ENCODE results near the gene USO1. TPM values are rescaled to one million over a fixed set of nuclear protein-coding genes. Genes with fewer than 3 reads are reported as not detected.

Gene USO1
- total and polyA plus RNA-seq, 2 of the 13 experiments (the other 11 are each of a cell fraction or from before 2014, with no cell fraction given) = 52.2 to 87.7 TPM

DNA sequence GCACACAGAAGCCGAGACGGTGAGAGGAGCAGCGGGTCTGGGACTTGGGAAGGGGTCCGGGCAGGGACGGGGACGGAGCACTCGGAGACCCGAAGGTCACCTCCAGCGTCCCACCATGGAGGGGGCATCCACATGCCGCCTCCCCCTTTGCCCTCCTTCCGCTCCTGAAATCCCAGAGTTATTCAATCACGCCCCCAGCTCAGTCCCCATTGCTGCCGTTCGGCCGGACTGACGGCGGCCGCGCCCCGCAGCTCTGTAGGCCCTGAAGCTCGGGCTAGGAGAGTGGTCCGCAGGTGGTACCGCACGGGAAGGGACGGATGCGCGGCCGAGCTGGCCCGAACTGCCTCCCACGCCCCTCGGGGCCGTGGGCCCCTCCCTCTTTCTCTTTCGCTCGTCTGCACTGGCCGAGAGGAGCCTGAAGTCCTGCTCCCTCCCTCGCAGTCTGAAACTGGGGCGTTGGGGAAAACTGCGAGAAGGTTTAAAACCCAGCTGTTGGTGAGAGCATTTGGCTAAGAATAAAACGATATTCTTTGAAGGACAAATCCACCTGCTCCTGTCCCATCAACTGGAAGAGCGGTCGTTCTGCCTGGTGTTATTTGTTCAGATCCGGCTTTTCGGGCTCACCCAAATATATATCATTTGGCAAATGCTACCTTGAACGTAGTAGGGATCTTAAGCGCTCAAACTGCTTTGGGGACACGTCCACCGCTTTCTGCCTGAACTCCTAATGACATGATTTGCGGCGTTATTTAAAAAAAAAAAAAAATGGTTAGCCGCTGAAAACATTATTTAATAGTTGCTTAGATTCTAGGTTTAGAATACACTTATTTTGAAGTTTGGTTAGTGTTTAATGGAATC, 719 bp downstream of the USO1 start (continued):
- TF ChIP-seq, protein P1, sequence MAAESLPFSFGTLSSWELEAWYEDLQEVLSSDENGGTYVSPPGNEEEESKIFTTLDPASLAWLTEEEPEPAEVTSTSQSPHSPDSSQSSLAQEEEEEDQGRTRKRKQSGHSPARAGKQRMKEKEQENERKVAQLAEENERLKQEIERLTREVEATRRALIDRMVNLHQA (CRISPR knock-in tag; IDR thresholded peaks at IDR 0.05) = no peak
- TF ChIP-seq ZSCAN9 (CRISPR knock-in tag; IDR thresholded peaks at IDR 0.05; ENCODE audit: borderline replicate concordance) (no peak), ZNF788 (CRISPR knock-in tag; IDR thresholded peaks at IDR 0.05; ENCODE audit: borderline replicate concordance) (no peak), SNAI1 (CRISPR knock-in tag; IDR thresholded peaks at IDR 0.05; ENCODE audit: borderline replicate concordance) (no peak; the same call in 1 of the 2 replicates), BRD4 (CRISPR knock-in tag; IDR thresholded peaks at IDR 0.05) (no peak), ZBTB8A (CRISPR knock-in tag; IDR thresholded peaks at IDR 0.05; ENCODE audit: borderline replicate concordance, low read depth) (no peak), ZNF496 (CRISPR knock-in tag; IDR thresholded peaks at IDR 0.05; ENCODE audit: insufficient replicate concordance) (no peak), ARID2 (CRISPR knock-in tag; IDR thresholded peaks at IDR 0.05; ENCODE audit: borderline replicate concordance) (no peak), IRX3 (CRISPR knock-in tag; IDR thresholded peaks at IDR 0.05; ENCODE audit: borderline replicate concordance, low read depth) (no peak), ZNF883 (CRISPR knock-in tag; IDR thresholded peaks at IDR 0.05; ENCODE audit: not compliant biosample characterization) (no peak), ZNF335 (CRISPR knock-in tag; IDR thresholded peaks at IDR 0.05) (no peak; the same call in 1 of the 2 replicates), ARNT2 (CRISPR knock-in tag; IDR thresholded peaks at IDR 0.05; ENCODE audit: low read depth) (no peak), ZNF17 (CRISPR knock-in tag; IDR thresholded peaks at IDR 0.05) (no peak), MEIS2 (CRISPR knock-in tag; IDR thresholded peaks at IDR 0.05) (no peak), ZMYM3 (CRISPR knock-in tag; IDR thresholded peaks at IDR 0.05) (no peak), SMAD3 (CRISPR knock-in tag; IDR thresholded peaks at IDR 0.05) (no peak), HNRNPK (IDR thresholded peaks at IDR 0.05; ENCODE audit: low read depth, low read length, poor library complexity, severe bottlenecking) (no peak)
- TF ChIP-seq, protein P2, sequence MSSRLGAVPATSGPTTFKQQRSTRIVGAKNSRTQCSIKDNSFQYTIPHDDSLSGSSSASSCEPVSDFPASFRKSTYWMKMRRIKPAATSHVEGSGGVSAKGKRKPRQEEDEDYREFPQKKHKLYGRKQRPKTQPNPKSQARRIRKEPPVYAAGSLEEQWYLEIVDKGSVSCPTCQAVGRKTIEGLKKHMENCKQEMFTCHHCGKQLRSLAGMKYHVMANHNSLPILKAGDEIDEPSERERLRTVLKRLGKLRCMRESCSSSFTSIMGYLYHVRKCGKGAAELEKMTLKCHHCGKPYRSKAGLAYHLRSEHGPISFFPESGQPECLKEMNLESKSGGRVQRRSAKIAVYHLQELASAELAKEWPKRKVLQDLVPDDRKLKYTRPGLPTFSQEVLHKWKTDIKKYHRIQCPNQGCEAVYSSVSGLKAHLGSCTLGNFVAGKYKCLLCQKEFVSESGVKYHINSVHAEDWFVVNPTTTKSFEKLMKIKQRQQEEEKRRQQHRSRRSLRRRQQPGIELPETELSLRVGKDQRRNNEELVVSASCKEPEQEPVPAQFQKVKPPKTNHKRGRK (CRISPR knock-in tag; IDR thresholded peaks at IDR 0.05) = no peak
- TF ChIP-seq, protein P3, sequence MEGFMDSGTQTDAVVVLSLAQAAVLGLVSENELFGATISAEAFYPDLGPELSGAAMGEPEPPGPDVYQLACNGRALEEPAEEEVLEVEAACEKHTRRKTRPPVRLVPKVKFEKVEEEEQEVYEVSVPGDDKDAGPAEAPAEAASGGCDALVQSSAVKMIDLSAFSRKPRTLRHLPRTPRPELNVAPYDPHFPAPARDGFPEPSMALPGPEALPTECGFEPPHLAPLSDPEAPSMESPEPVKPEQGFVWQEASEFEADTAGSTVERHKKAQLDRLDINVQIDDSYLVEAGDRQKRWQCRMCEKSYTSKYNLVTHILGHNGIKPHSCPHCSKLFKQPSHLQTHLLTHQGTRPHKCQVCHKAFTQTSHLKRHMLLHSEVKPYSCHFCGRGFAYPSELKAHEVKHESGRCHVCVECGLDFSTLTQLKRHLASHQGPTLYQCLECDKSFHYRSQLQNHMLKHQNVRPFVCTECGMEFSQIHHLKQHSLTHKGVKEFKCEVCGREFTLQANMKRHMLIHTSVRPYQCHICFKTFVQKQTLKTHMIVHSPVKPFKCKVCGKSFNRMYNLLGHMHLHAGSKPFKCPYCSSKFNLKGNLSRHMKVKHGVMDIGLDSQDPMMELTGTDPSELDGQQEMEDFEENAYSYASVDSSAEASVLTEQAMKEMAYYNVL (CRISPR knock-in tag; IDR thresholded peaks at IDR 0.05; ENCODE audit: borderline replicate concordance) = no peak
- TF ChIP-seq, protein P4, sequence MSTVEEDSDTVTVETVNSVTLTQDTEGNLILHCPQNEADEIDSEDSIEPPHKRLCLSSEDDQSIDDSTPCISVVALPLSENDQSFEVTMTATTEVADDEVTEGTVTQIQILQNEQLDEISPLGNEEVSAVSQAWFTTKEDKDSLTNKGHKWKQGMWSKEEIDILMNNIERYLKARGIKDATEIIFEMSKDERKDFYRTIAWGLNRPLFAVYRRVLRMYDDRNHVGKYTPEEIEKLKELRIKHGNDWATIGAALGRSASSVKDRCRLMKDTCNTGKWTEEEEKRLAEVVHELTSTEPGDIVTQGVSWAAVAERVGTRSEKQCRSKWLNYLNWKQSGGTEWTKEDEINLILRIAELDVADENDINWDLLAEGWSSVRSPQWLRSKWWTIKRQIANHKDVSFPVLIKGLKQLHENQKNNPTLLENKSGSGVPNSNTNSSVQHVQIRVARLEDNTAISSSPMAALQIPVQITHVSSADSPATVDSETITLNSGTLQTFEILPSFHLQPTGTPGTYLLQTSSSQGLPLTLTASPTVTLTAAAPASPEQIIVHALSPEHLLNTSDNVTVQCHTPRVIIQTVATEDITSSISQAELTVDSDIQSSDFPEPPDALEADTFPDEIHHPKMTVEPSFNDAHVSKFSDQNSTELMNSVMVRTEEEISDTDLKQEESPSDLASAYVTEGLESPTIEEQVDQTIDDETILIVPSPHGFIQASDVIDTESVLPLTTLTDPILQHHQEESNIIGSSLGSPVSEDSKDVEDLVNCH (CRISPR knock-in tag; IDR thresholded peaks at IDR 0.05) = no peak
- TF ChIP-seq, protein P5, sequence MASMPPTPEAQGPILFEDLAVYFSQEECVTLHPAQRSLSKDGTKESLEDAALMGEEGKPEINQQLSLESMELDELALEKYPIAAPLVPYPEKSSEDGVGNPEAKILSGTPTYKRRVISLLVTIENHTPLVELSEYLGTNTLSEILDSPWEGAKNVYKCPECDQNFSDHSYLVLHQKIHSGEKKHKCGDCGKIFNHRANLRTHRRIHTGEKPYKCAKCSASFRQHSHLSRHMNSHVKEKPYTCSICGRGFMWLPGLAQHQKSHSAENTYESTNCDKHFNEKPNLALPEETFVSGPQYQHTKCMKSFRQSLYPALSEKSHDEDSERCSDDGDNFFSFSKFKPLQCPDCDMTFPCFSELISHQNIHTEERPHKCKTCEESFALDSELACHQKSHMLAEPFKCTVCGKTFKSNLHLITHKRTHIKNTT (CRISPR knock-in tag; IDR thresholded peaks at IDR 0.05) = no peak
